GM20431 (cell line): Measurements from ENCODE around the gene CCDC86.
"Not testable (repeated sequence)": the region's sequence is repeated elsewhere in the genome, so short reads cannot be mapped to it uniquely, and the experiment has no call there.

ENCODE experiments used
- in situ Hi-C: fragments of 300-500 bp; cut with MseI, MboI; formaldehyde crosslinking; loops from one replicate; pipeline ENCODE4 v1.15.0; 2020; ENCODE audit warnings: low sequenced_read_pairs; ENCODE audit not compliant: unreplicated experiment

Gene CCDC86, protein sequence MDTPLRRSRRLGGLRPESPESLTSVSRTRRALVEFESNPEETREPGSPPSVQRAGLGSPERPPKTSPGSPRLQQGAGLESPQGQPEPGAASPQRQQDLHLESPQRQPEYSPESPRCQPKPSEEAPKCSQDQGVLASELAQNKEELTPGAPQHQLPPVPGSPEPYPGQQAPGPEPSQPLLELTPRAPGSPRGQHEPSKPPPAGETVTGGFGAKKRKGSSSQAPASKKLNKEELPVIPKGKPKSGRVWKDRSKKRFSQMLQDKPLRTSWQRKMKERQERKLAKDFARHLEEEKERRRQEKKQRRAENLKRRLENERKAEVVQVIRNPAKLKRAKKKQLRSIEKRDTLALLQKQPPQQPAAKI

DNA sequence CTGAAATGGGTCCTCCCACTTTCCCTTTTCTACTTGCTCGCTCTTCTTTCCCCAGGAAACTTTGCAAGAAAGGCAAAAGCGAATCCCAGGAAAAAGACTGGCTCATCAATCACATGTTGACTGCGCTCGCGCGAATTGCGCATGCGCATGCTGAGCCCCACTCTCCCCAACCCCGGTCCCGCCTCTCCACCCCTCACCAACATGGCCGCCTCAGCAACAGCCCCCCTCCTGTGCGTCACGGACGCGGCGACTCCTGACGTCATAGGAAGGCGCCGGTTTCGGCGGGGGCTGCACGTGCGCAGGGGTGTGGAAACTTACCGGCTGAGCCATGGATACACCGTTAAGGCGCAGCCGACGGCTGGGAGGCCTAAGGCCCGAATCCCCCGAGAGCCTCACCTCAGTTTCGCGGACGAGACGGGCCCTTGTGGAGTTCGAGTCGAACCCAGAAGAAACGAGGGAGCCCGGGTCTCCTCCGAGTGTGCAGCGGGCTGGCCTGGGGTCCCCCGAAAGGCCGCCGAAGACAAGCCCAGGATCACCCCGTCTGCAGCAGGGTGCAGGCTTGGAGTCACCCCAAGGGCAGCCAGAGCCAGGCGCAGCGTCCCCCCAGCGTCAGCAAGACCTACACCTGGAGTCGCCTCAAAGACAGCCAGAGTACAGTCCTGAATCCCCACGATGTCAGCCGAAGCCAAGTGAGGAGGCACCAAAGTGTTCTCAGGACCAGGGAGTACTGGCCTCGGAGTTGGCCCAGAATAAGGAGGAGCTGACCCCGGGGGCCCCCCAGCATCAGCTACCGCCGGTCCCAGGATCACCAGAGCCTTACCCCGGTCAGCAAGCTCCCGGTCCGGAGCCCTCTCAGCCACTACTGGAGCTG is at the start of gene CCDC86:
CCDC86 (plus strand) TSS at position 317 of the 871 bp plus-strand sequence; CDS start at position 329, 12 bp downstream.
- in situ Hi-C loops = loop anchor here (25.0 kb wide), 1 partner anchor 345 kb away; no protein-coding TSS in a partner anchor

- in situ Hi-C loops = no loop called here
Measured at GRCh38 chr11:60792521-60792920, 49.4 kb upstream of the CCDC86 start.

DNA sequence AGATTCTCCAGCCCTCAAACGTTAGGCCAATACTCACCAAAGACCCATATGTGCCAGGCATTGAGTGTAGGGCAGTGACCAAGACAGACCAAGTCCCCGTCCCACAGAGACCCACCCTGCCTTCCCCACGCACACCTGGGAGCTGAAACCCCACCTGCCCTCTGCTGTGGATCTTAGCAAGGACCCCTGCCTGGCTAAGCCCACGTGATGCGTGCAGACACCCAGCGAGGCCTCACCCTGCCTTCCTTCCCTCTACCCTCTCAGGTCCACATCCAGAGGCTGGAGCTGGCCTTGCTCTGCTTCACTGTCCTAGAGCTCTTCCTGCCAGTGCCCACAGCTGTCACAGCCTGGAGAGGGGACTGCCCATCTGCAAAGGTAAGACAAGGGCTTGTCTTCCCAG is 46.6 kb upstream of the CCDC86 start:
- in situ Hi-C loops = no loop called here

DNA sequence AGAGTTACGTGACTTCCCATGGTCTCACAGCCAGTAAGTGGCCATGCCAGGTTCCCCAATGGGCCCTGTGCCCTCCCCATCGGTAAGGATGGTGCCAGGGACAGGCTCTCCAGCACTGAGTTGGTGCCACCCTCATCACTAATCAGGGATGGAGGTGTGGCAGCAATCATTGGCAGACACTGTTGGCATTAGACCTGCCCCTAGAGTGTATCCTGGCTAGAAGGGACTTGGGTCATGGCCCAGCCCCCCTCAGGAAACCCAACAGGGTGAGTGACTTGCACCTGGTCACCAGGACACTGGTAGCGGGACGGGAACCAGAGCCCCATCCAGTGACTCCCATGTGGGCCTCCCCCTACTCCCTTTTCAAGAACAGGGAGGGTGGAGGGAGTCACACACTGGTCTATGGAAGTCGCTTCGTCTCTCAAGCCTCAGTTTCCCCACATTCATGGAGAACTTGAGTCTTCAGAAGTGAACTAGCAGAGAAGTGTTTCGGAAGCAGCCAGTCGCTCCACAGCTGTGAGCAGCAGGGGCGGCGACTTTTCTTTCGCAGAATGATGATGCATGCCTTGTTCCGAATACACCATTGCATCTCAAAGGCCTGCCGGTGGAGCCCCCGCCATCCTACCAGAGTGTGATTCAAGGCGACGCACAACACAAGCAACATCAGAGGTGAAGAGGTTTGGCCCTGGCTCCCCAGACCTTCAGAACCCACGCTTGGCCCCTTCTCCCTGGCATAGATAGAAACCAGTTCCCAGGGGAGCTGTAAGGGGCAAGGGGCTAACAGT is 43.9 kb upstream of the CCDC86 start:
- in situ Hi-C loops = no loop called here

DNA sequence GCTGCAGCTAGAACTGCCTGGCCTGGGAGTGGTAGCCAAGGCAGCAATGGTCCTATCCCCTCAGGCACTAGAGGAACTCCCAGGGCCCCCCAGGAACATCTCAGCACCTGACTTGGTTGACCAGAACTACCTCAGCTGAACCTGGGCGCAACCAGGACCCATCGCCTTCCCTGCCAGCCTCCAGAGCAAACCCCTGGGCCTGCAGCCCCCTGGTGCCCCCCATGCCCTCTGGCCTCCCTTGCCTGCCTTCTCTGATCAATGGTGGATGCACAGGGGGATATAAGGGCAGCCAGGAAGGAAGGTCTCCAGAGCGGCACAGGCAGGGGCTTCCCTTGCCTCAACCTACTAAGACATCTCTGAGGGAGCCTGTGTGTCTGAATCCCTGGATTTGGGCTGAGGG is 43.3 kb upstream of the CCDC86 start:
- in situ Hi-C loops = no loop called here

- in situ Hi-C loops = no loop called here
Measured at GRCh38 chr11:60801194-60801593, 40.7 kb upstream of the CCDC86 start.

DNA sequence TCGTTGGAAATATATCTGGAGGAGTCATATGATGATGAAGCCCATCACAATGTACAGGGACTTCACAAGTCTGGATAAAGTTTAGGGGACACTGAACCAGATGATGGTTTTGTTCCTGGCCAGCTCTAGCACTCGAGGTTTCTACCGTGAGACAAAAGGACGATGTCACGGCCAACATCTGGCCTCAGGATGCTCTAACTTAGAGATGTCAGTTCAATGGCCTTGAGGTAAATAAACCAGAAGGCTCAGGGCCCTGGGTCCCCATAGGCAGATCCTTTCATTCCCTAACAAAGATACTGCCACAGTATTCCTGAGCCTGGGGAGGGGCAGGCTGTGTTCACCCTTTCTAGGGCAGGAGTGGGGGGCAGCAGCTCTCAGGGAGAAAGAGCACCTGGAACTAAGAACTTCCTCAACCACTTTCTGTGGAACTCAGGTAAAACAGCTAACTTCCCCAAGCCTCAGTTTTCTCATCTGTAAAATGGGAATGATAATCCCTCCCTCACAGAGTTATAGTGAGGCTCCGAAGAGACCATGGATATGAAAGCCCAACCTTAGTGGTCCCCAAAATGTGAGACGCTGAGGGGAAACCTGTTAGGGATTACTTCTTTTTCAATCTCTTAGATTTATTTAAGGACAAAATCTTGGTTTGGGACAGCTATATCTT is 38.5 kb upstream of the CCDC86 start:
- in situ Hi-C loops = no loop called here

- in situ Hi-C loops = no loop called here
Measured at GRCh38 chr11:60809249-60809648, 32.7 kb upstream of the CCDC86 start.

DNA sequence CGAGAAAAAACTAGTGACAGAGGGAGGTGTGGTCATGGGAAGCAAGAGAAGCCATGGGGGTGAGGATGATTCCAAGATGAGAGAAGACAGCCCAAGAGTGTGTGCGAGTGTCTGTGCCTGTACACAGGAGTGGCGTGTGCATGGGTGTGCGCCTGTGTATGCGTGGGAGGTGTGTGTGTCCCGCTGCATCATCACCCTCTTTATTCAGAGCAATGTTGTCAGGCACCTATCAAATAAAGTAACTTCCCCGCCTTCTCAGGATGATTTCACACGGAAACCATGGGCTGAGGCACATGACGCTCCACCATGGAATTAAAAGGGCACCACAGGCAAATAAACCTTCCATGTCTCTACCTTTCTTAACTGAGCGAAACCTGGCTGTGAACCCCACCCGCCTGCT is 32.2 kb upstream of the CCDC86 start:
- in situ Hi-C loops = no loop called here

DNA sequence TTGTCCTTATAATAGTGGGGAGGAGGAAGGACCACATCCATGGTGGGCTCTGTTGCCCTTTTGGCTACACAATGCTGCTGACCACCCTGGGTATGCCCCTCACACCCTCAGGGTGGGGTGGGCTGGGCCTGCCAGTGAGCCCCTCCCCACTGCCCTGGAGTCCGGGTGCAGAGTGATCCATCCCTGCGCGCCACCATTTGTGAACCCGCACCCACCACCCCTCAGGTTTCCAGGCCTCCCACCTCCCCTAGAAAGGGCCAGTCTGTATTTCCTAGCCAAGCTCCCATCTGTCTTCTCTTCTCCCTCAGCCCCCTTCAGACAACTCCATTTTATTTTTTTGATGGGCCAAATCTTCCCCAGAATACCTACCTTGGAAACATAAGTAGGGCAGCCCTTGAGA is 31.8 kb upstream of the CCDC86 start:
- in situ Hi-C loops = no loop called here

DNA sequence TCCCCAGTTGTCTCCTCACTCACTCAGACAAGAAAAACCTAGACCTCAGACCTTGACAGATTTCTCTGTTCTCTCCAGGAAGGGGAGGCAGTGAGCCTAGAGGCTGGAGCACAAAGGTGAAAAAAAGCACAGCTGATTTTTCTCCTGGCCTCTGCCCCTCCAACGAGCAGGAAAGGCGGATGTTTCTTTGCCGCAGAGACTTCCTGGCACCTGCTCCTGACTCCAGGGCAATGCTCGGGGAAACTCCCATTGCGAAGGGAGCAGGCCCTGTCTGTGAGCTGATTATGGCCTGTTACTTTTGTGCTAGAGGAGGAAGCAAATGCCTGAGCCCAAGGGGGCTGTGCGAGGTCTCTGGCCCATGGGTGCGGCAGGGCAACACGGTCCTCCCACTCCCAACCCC is 31.3 kb upstream of the CCDC86 start:
- in situ Hi-C loops = no loop called here

DNA sequence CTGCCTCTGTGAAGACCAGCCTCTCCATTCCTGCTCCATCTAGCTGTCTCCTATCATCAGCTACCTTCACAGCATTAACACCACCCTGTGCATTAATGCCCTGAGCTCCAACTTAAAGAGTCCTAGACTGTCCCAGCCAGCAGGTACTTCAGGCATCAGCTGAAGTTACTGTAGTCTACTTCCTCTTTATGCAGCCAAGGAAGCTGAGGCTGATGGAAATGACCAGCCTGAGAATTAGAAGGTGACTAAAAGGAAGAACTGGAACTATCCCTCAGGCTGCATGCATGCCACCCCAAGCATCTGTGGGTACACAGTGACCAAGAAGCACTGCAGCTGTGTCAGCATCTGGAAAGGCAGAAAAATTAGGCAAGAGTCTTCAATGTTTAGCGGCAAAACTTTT is 28.6 kb upstream of the CCDC86 start:
- in situ Hi-C loops = no loop called here

- in situ Hi-C loops = no loop called here
Measured at GRCh38 chr11:60814112-60814511, 27.8 kb upstream of the CCDC86 start.

DNA sequence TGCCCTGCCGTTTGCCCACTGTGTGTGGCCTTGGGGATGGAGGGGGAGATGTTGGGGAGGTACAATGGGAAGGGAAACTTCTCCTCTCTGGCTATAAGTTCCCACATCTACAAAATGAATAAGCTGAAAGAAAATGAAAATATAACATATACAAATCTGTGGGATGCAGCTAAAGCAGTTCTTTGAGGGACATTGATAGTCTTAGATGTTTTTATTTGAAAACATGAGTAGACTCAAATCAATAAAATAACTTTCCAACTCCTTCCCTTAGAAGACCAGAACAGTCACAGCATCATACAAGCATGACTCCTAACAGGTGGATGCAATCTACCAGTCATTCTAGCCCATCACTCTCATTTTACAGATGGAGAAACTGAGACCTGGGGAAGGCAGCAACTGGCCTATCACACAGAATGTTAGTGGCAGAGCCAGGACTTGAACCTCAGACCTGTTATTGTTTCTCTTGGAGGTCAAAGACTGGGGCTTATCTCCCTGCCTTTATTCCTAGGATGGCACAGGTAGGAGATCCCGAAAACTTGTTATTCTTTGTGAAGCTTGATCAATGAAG is 25.2 kb upstream of the CCDC86 start:
- in situ Hi-C loops = no loop called here

GRCh38 chr11:60818057-60818456 is 23.9 kb upstream of the CCDC86 start:
- in situ Hi-C loops = no loop called here

DNA sequence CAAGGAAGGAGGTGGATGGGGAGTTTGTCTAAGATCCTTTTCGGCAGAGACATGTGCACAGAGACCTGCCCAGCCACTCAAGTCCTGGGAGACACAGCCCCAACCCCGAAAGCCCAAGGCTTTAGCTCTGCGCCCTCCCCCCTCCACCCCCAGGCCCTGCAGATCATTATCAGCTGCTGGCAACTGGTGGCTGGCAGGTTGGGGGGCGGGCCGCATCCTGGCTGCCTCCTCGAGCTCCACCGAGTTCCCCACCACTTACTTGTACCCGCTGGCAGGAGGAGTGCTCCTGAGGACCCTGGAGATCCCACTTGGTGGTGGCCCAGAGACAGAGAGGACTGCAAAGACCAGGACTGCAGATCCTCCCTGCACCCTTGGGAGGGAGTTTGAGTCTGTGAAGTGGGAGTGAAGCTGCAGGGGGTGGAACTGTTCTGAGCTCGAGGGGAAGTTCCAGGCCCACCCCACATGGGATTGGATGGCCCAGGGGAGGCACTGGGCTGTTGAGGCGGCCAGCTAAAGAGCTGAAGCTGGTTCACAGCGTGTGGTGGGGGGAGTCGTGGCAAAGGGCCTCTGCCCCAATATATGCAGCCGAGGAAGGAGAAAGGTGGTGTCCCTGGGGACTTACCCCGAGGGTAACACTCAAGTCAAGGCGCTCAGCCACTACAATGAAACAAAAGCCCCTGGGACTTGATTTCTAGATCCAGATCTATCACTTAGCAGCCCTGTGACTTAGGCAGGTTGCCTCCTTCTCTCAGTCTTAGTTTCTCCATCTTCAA is 19.9 kb upstream of the CCDC86 start:
- in situ Hi-C loops = no loop called here

DNA sequence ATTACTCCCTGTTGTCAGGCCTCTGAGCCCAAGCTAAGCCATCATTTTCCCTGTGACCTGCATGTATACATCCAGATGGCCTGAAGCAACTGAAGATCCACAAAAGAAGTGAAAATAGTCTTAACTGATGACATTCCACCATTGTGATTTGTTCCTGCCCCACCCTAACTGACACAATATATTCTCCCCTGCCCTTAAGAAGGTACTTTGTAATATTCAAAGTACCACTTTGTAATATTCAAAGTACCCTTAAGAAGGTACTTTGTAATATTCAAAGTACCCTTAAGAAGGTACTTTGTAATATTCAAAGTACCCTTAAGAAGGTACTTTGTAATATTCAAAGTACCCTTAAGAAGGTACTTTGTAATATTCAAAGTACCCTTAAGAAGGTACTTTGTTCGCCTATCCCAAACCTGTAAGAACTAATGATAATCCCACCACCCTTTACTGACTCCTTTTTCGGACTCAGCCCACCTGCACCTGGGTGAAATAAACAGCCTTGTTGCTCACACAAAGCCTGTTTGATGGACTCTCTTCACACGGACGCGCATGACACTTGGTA is 18.1 kb upstream of the CCDC86 start:
- in situ Hi-C loops = not testable (repeated sequence)

DNA sequence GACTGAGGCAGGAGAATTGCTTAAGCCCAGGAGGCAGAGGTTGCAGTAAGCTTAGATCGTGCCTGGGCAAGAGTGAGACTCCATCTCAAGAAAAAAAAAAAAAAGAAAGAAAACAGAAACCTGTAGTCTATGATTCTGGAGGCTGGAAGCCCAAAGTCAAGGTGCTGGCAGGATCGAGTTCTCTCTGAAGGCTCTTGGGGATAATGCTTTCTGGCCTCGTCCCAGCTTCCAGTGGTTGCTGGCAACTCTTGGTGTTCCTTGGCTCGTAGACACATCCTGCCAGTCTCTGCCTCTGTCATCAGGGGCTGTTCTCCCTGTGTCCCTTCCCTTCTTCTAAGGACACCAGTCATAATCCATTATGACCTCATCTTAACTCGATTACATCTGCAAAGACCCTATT is 16.8 kb upstream of the CCDC86 start:
- in situ Hi-C loops = loop anchor here (25.0 kb wide), 1 partner anchor 362 kb away; no protein-coding TSS in a partner anchor
